H1 (cell line): Measurements from ENCODE around the gene AADACL2. TPM values are rescaled to one million over a fixed set of nuclear protein-coding genes. Genes with fewer than 3 reads are reported as not detected.

ENCODE experiments used
- CTCF ChIA-PET: fragments of 300-600 bp; sonication (Branson Sonifier 250); formaldehyde crosslinking; loops from one replicate; lab custom pipeline; 2021; ENCODE audit not compliant: partially characterized antibody; lab: Charles Lee
- POLR2A ChIA-PET: fragments of 300-600 bp; sonication (Branson Sonifier 250); formaldehyde crosslinking; loops from one replicate; lab custom pipeline; 2021; ENCODE audit warnings: inconsistent platforms; ENCODE audit not compliant: partially characterized antibody; lab: Charles Lee
- DNase-seq, 2 experiments: peaks; one replicate each; pipeline versions ENCODE4 v3.0.0 to v3.0.0-alpha.2; 2010 to 2022; ENCODE audit warnings: low spot score in 2 of 2, low read depth in 1 of 2, mixed read lengths in 1 of 2
- FAIRE-seq: peaks from 2 replicates; lab custom pipeline; 2011; peaks lifted over from hg19 to GRCh38; lab: Jason Lieb, UNC
- H2AFZ ChIP-seq: 2 replicates; pipeline ENCODE4 v1.8.1; 2012; ENCODE audit warnings: low read length, inconsistent platforms
- H2AK5ac ChIP-seq: 2 replicates; pipeline ENCODE4 v1.6.1; 2013; ENCODE audit warnings: low read depth, low read length
- H2BK120ac ChIP-seq: replicated peaks from 2 replicates; pipeline ENCODE3; 2013; ENCODE audit warnings: low read depth, low read length, inconsistent platforms
- H2BK12ac ChIP-seq: 2 replicates; pipeline ENCODE4 v1.6.1; 2013; ENCODE audit warnings: low read depth, low read length
- H2BK15ac ChIP-seq: 2 replicates; pipeline ENCODE4 v1.6.1; 2013; ENCODE audit warnings: low read length
- H2BK20ac ChIP-seq: 2 replicates; pipeline ENCODE4 v1.6.1; 2013; ENCODE audit warnings: low read length
- H2BK5ac ChIP-seq: 2 replicates; pipeline ENCODE4 v1.6.1; 2013; ENCODE audit warnings: low read depth, low read length
- H3K14ac ChIP-seq: 2 replicates; pipeline ENCODE4 v1.6.1; 2013; ENCODE audit warnings: inconsistent platforms; ENCODE audit not compliant: insufficient read length
- H3K18ac ChIP-seq: 2 replicates; pipeline ENCODE4 v1.6.1; 2013; ENCODE audit warnings: low read length; ENCODE audit errors: extremely low read depth
- H3K23ac ChIP-seq: 2 replicates; pipeline ENCODE4 v1.6.1; 2013; ENCODE audit warnings: inconsistent platforms; ENCODE audit not compliant: insufficient read length
- H3K23me2 ChIP-seq: 2 replicates; pipeline ENCODE4 v1.6.1; 2013; ENCODE audit warnings: low read depth, low read length
- H3K27ac ChIP-seq: 2 replicates; pipeline ENCODE4 v1.6.1; 2011; ENCODE audit warnings: low read depth, low read length, inconsistent platforms
- H3K27me3 ChIP-seq, 4 experiments: replicated peaks in 1 of 4; 1 replicate in 1 of 4; 2 replicates in 3 of 4; pipeline versions ENCODE4 v1.6.1 to v1.8.1; 2011 to 2013; ENCODE audit warnings: low read length in 3 of 4, mild to moderate bottlenecking in 3 of 4, inconsistent platforms in 2 of 4, mixed read lengths in 2 of 4, moderate library complexity in 1 of 4; ENCODE audit not compliant: control insufficient read depth in 3 of 4, insufficient read depth in 3 of 4; ENCODE audit errors: extremely low read depth in 1 of 4
- H3K36me3 ChIP-seq, 4 experiments: 2 replicates each; pipeline versions ENCODE4 v1.6.1 to v1.8.1; 2011 to 2013; ENCODE audit warnings: mild to moderate bottlenecking in 4 of 4, low read length in 3 of 4, moderate library complexity in 2 of 4, control low read depth in 1 of 4, inconsistent platforms in 1 of 4; ENCODE audit not compliant: insufficient read depth in 4 of 4, control insufficient read depth in 2 of 4
- H3K4ac ChIP-seq: replicated peaks from 2 replicates; pipeline ENCODE3; 2013; ENCODE audit warnings: low read length, low read depth, mixed read lengths, inconsistent platforms; ENCODE audit not compliant: insufficient read length
- H3K4me1 ChIP-seq, 4 experiments: replicated peaks in 1 of 4; 1 replicate in 1 of 4; 2 replicates in 3 of 4; pipeline versions ENCODE4 v1.6.1 to v1.8.1; 2011 to 2013; ENCODE audit warnings: low read length in 3 of 4, inconsistent platforms in 2 of 4, mixed read lengths in 1 of 4; ENCODE audit not compliant: insufficient read depth in 4 of 4, control insufficient read depth in 3 of 4
- H3K4me2 ChIP-seq, 2 experiments: 2 replicates each; pipeline versions ENCODE4 v1.6.1 to v1.8.1; 2011 to 2013; ENCODE audit warnings: low read depth in 2 of 2, low read length in 2 of 2, control low read depth in 1 of 2, inconsistent platforms in 1 of 2, mild to moderate bottlenecking in 1 of 2; ENCODE audit not compliant: insufficient read depth in 1 of 2
- H3K4me3 ChIP-seq, 4 experiments: fragments of 200-600, 300-600 bp in 1 of 4; sonication (generic), shearing (Covaris generic), sonication (Bioruptor Twin) in 1 of 4; 2 replicates each; pipeline versions ENCODE4 v1.5.1 to v1.8.1; 2011 to 2016; ENCODE audit warnings: low read length in 4 of 4, low read depth in 3 of 4, control low read depth in 2 of 4, inconsistent platforms in 2 of 4, mild to moderate bottlenecking in 2 of 4, mixed read lengths in 1 of 4, moderate library complexity in 1 of 4; ENCODE audit not compliant: insufficient read depth in 2 of 4; ENCODE audit errors: extremely low read depth in 1 of 4
- H3K56ac ChIP-seq: replicated peaks from 2 replicates; pipeline ENCODE3; 2013; ENCODE audit warnings: low read depth, mild to moderate bottlenecking, mixed read lengths, low read length, inconsistent platforms; ENCODE audit not compliant: insufficient read length
- H3K79me1 ChIP-seq: 2 replicates; pipeline ENCODE4 v1.6.1; 2013; ENCODE audit warnings: low read depth, low read length, control low read depth
- H3K79me2 ChIP-seq, 2 experiments: 2 replicates each; pipeline versions ENCODE4 v1.6.1 to v1.8.1; 2012 to 2013; ENCODE audit warnings: low read length in 2 of 2, mild to moderate bottlenecking in 2 of 2, inconsistent platforms in 1 of 2; ENCODE audit not compliant: insufficient read depth in 2 of 2, control insufficient read depth in 1 of 2
- H3K9ac ChIP-seq, 4 experiments: replicated peaks in 1 of 4; 1 replicate in 1 of 4; 2 replicates in 3 of 4; pipeline versions ENCODE4 v1.6.1 to v1.8.1; 2011 to 2013; ENCODE audit warnings: low read depth in 3 of 4, low read length in 3 of 4, control low read depth in 2 of 4, mild to moderate bottlenecking in 2 of 4, moderate library complexity in 2 of 4, inconsistent platforms in 1 of 4; ENCODE audit errors: extremely low read depth in 1 of 4
- H3K9me3 ChIP-seq, 2 experiments: 2 replicates each; pipeline versions ENCODE4 v1.6.1 to v1.8.1; 2012 to 2013; ENCODE audit warnings: mild to moderate bottlenecking in 2 of 2, moderate library complexity in 2 of 2, control low read depth in 1 of 2, inconsistent platforms in 1 of 2, low read depth in 1 of 2, low read length in 1 of 2, mixed read lengths in 1 of 2; ENCODE audit not compliant: insufficient read depth in 2 of 2
- H4K20me1 ChIP-seq, 2 experiments: replicated peaks in 1 of 2; 2 replicates each; pipeline versions ENCODE3 to v1.8.1; 2011 to 2013; ENCODE audit warnings: inconsistent platforms in 2 of 2, low read length in 2 of 2, mild to moderate bottlenecking in 1 of 2; ENCODE audit not compliant: insufficient read depth in 2 of 2, control insufficient read depth in 1 of 2
- H4K5ac ChIP-seq: 2 replicates; pipeline ENCODE4 v1.6.1; 2013; ENCODE audit warnings: low read length, low read depth, mixed read lengths, inconsistent platforms; ENCODE audit not compliant: insufficient read length
- H4K8ac ChIP-seq: 2 replicates; pipeline ENCODE4 v1.8.0; 2013; ENCODE audit warnings: mild to moderate bottlenecking, moderate library complexity, low read length, inconsistent platforms; ENCODE audit not compliant: insufficient read depth; ENCODE audit errors: extremely low read depth
- H4K91ac ChIP-seq: replicated peaks from 2 replicates; pipeline ENCODE3; 2013; ENCODE audit warnings: low read length, mixed read lengths, inconsistent platforms; ENCODE audit not compliant: insufficient read length
- CBX8 ChIP-seq: fragments of 300-800, 300-1000 bp; sonication (generic); IDR thresholded peaks from 2 replicates; pipeline ENCODE4 v1.7.1; 2016; ENCODE audit warnings: low read depth, low read length, borderline replicate concordance
- EZH2 ChIP-seq: fragments of 200-600 bp; sonication (generic); IDR thresholded peaks from 2 replicates; pipeline ENCODE4 v1.7.1; 2012; ENCODE audit warnings: low read depth, mild to moderate bottlenecking, moderate library complexity, low read length, inconsistent platforms; ENCODE audit not compliant: severe bottlenecking
- RBBP5 ChIP-seq: IDR thresholded peaks from 2 replicates; pipeline ENCODE4 v1.7.1; 2012; ENCODE audit warnings: low read depth, mild to moderate bottlenecking, inconsistent platforms, low read length, moderate library complexity, borderline replicate concordance
- RNF2 ChIP-seq: fragments of 200-900, 300-1000 bp; sonication (generic); IDR thresholded peaks from 2 replicates; pipeline ENCODE4 v1.7.1; 2016; ENCODE audit warnings: borderline replicate concordance, low read depth, mild to moderate bottlenecking, antibody characterized with exemption, low read length; ENCODE audit not compliant: poor library complexity, severe bottlenecking; ENCODE audit errors: missing control alignments
- TBP ChIP-seq: IDR thresholded peaks from 2 replicates; pipeline ENCODE4 v1.6.1; 2011; ENCODE audit warnings: low read depth, low read length, improper control_type of control experiment
- WGBS, 2 experiments: shearing (Covaris generic) in 1 of 2; methylation state at CpG; one replicate each; pipeline versions ENCODE4 v1.1.6 to v1.1.7; 2013 to 2015; ENCODE audit warnings: low lambda C conversion rate in 2 of 2, mixed read lengths in 2 of 2, inconsistent platforms in 1 of 2, low coverage in 1 of 2, missing lambda C conversion rate in 1 of 2; ENCODE audit not compliant: insufficient replicate concordance in 2 of 2, insufficient coverage in 1 of 2, insufficient read length in 1 of 2; ENCODE audit errors: extremely low coverage in 1 of 2, missing lambda C conversion rate in 1 of 2; 5-methylcytosine and 5-hydroxymethylcytosine counted together
- polyA plus RNA-seq, 7 experiments: library from polyadenylated mRNA; depleted of rRNA in 3 of 7; stranded (reverse) in 5 of 7; unstranded in 2 of 7; fragments of >200 nt in 5 of 7; fragments of 200-250 nt in 2 of 7; gene quantifications; 1 replicate in 5 of 7; 2 replicates in 1 of 7; 4 replicates in 1 of 7; pipeline versions ENCODE4 v1.2.1 to v1.2.3, GENCODE V29; 2011 to 2013; ENCODE audit warnings: missing spikeins in 2 of 7, mixed read lengths in 2 of 7
- total RNA-seq: library from RNA; stranded (reverse); fragmentation: NEBNext Ultra II Directional; extraction: Animal tissue kit (Norgen Biotek cat#: 25700); gene quantifications from 2 replicates; pipeline ENCODE4 v1.2.1, GENCODE V29; 2021

Gene AADACL2
- total and polyA plus RNA-seq, 2 of the 8 experiments (the other 6 are each of a cell fraction or from before 2014, with no cell fraction given) = not detected

- no peaks in the 10 kb centered on the region for H3K79me2 ChIP-seq
- no peaks in the 10 kb centered on the region for H3K4me1 ChIP-seq
- ChIA-PET POLR2A (no interaction called here), CTCF (interaction anchor here (0.6 to 0.9 kb wide), 3 partner anchors 10 to 67 kb away, joined by 3 to 5 read pairs (median 3); no protein-coding TSS in a partner anchor)
- no peak overlapping the region for H2AK5ac ChIP-seq
- no peak for FAIRE-seq
- no peak overlapping the region for H3K18ac ChIP-seq
- no peak overlapping the region for H2BK12ac ChIP-seq
- H3K27ac ChIP-seq = no peak overlapping the region
- H4K91ac ChIP-seq = no peak overlapping the region
- H3K9ac ChIP-seq = no peak overlapping the region
- WGBS, 2 experiments = 94% methylated on average over 4 of the region's 4 CpGs; no CpG with 5 or more reads in 1 of the 2 experiments
- no peak overlapping the region for H3K23ac ChIP-seq
- no peak overlapping the region for H2BK5ac ChIP-seq
- H2BK120ac ChIP-seq = no peak overlapping the region
- no peak for DNase-seq
- H3K4me2 ChIP-seq = no peak overlapping the region
- H3K4ac ChIP-seq = no peak overlapping the region
- H3K27me3 ChIP-seq = no peaks in the 10 kb centered on the region
- H2BK15ac ChIP-seq = no peak overlapping the region
- H3K23me2 ChIP-seq = no peaks in the 10 kb centered on the region; the same call in 1 of the 2 replicates
- no peak overlapping the region for H2BK20ac ChIP-seq
- no peak overlapping the region for H2AFZ ChIP-seq
- H3K79me1 ChIP-seq = no peaks in the 10 kb centered on the region
- H3K36me3 ChIP-seq = no peaks in the 10 kb centered on the region
- no peaks in the 10 kb centered on the region for H4K20me1 ChIP-seq
- H3K4me3 ChIP-seq = no peak overlapping the region
- no peak overlapping the region for H4K5ac ChIP-seq
- no peak overlapping the region for H3K56ac ChIP-seq
- H3K14ac ChIP-seq = no peak overlapping the region
- H3K9me3 ChIP-seq = no peaks in the 10 kb centered on the region
- no peak overlapping the region for H4K8ac ChIP-seq
- TF ChIP-seq TBP (no peak), RBBP5 (no peak), CBX8 (no peak), EZH2 (no peak), RNF2 (no peak)
These were observed 39.2 kb downstream of the AADACL2 start for GRCh38 chr3:151772825-151773480.
